Activated naive CD4-positive, alpha-beta T cell (primary cell): ENCODE results near the gene RTN4R.
A peak's percentile ranks its signal among the peaks of the same experiment; 100 is the strongest.
"Not testable (repeated sequence)": the region's sequence is repeated elsewhere in the genome, so short reads cannot be mapped to it uniquely, and the experiment has no call there.

Source experiments
- DNase-seq, 4 experiments: peaks; one replicate each; lab custom pipeline; 2025; lab: John Stamatoyannopoulos, UW

Gene RTN4R

GRCh38 chr22:20286784-20287423, 18.8 kb upstream of the RTN4R start:
- not testable (repeated sequence) for DNase-seq

GRCh38 chr22:20286312-20286660, 18.2 kb upstream of the RTN4R start:
- not testable (repeated sequence) for DNase-seq

DNA sequence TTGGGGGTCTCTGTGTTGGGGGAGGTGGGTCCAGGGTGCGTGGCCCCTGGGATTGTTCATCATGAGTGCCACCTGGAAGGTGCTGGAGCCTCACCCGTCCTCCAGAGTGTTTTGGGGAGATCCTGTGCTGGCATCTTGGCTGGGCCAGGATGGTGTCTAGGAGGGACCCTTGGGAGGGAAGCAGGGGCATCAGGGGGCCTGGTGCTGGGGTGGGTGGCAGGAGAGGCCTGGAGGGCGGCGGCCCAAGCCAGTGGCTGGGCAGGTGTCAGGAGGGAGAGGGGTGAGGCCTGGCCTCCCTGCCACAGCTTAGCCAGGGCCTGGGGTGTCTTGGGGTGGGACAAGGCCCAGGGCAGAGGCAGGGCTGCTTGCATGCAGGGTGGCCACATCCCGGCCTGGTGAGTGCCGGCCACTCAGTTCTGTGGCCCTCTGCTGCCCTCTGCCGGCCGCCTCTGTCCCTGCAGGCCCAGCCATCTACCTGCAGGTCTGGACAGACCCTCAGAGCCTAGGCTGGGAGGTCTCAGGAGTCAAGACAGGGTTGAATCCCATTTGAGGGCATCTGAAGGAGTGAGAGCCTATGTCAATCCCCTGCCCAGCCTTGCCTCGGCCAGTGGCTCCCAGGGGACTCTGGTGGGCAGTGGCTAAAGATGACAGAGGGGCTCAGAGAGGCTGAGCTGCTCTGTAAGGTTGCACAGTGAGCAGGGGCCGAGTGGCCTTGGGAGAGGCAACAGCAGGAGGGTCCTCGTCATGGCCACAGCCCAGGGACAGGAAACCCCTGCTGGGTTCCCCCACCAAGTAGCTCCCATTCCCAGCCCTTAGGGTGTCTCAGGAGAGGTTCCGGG, 17.6 kb upstream of the RTN4R start:
- DNase-seq: peak; percentile 54 to 80 (median 67)

DNA sequence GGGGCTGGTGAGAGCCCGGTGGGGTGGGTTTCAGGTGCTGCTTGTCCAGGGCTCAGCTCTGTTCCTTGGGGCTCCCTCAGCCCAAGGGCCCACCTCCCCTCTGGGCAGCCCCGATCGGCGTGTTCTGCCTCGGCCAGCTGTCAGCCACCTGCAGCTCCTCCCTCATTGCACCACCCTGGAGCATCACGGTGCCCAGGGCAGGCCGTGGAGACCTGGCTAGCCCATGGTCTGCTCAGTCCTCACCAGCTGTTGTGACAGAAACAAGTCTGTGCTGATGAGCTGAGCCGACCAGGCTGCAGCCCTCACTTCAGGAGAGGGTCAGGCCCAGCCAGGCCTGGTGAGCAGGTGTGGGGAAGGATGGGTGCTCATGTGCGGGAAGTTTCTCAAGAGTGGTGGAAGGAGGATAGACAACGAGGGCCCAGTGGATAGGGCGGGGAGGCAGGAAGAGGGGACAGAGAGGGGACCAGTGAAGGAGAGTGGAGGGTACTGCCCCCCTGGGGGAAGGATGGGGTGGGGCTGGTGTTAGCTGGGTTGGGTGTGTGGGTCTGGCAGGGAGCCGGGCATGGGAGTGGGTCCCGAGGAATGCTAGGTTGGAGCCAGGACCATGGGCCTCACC, 16.5 kb upstream of the RTN4R start:
- DNase-seq: no peak

GRCh38 chr22:20283674-20284066, 15.6 kb upstream of the RTN4R start:
- DNase-seq: no peak

DNA sequence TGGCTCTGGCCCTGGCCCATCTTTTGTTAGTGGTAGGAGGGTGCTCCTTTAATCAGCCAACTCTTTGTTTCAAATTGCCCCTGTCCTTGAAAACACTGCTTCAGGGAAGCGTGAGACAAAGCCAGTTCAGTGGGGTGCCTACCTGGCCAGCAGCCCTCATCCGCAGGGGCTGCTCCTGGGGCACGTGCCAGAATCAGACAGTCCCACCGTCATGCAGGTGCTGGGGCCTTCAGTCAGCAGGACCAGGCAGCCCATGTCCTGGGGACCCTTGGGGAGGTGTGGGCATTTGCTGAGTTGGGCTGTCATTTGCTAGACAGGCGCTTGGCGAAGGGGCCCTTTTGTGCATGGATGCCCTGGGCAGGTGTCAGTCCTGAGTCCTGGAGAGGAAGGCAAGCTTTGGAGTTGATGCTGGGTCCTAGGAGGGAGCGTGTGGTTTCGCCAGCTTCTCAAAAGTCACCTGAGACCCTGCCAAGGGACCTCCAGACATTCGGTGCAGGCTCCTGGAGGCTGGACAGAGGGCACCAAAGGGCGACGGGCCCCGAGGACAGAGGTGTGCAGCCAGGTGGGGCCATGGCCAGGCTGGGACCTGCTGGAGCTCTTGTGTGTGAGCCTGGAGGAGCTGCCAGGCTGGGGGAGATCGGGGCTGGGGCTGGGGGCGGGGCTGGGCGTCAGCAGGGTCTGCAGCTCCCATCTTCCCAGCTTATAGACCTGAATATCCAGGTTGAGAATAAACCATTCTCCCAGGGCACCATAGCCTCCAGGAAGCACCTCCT, 15.0 kb upstream of the RTN4R start:
- no peak for DNase-seq

GRCh38 chr22:20281891-20282290, 13.8 kb upstream of the RTN4R start:
- DNase-seq: no peak

GRCh38 chr22:20281473-20281872, 13.4 kb upstream of the RTN4R start:
- not testable (repeated sequence) for DNase-seq

GRCh38 chr22:20280866-20281265, 12.7 kb upstream of the RTN4R start:
- no peak for DNase-seq

DNA sequence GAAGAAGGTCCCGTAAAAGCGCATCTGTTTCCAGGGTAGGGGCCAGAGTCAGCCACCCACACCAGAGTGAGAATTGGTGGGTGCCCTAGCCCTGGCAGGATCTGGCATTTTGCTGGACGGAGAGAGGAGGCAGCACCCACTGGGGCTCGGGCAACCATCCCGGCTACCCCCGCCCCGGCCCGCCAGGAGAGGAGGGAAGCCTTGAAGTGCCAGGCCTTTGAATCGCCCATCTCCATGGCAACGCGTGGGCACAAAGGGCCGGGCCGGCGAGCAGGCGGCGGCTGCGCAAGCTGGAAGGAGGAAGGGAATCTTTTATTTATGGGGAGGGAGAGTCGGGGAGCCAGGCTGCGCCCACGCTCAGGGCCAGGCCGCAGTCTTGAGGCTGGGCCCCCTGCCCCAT, 12.0 kb upstream of the RTN4R start:
- not testable (repeated sequence) for DNase-seq

- DNase-seq: no peak
Measured at GRCh38 chr22:20279662-20280134, 11.6 kb upstream of the RTN4R start.

- not testable (repeated sequence) for DNase-seq
Measured at GRCh38 chr22:20278726-20279490, 10.8 kb upstream of the RTN4R start.

- not testable (repeated sequence) for DNase-seq
Measured at GRCh38 chr22:20277936-20278635, 10.0 kb upstream of the RTN4R start.

- no peak for DNase-seq
Measured at GRCh38 chr22:20276468-20276867, 8.3 kb upstream of the RTN4R start.

DNA sequence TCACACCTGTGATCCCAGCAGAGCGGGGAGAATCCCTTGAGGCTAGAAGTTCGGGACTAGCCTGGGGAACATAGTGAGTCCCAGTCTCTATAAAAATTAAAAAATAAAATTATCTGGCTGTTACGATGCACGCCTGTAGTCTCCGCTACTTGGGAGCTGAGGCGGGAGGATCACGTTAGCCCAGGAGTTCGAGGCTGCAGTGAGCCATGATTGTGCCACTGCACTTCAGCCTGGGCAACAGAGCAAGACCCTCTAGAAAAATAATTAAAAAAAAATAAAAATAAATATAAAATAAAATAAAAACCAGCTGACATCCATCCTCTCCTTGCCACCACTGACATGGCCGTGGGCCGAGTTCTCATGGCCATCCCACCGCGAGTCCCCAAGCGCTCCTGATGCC, 7.7 kb upstream of the RTN4R start:
- no peak for DNase-seq

- DNase-seq: not testable (repeated sequence)
Measured at GRCh38 chr22:20275325-20275724, 7.2 kb upstream of the RTN4R start.

DNA sequence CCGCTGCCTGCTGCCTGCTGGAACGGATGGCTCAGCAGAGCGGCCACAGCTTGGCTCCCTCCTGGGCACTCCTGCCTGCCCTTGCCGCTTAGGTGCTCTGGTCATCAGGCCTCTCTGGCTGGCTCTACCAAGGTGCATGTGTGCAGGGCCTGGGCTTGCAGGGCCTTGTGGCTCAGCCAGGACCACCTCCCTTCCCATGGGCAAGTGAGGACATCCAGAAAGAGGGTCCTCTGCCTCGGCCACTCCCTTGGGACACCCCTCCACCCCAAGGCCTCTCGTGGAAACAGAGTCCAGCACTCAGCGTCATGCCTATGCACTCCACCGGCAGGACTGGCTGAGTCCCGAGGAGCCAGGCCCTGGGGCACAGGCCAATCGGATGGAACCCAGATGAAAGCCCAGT, 6.3 kb upstream of the RTN4R start:
- DNase-seq: not testable (repeated sequence)

- no peak for DNase-seq
Measured at GRCh38 chr22:20273758-20274181, 5.7 kb upstream of the RTN4R start.

DNA sequence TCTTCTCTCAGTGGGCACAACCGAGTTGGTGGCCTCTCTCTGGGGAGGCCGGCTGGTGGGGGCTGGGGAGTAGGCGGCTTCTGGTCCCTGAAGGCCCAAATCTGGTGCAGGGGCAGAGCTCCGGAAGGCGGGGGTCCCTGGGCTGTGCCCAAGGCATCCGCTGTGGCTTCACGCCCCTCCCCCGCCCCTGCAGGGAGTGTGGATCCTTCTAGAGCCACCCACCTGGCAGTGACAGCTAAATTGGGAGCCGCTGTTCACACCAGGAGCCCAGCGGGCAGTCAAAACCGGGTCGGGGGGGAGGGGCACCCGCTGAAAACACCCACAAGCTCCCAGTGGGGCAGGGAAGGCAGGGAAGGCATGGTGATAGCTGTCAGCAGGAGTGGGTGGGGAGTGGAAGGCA, 4.6 kb upstream of the RTN4R start:
- no peak for DNase-seq

DNA sequence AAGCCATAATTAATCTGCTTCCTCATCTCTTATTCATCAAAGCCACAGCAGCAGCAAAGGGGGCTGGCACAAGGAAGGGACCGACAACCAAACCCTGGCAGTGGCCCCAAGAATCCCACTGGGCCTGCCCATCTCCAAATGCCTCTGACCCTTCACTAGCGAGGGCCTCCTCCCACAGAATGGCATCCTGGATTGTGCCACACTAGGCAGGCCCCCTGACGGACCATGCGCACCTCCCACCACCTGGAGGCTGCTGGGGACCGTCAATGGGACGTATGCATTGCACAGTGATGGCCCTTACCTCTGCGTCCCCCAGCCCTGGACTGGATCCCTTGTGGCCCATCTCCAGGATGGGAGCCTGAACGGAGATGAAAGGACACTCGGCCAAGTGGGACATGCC, 4.1 kb upstream of the RTN4R start:
- DNase-seq: no peak
